HEK293 (cell line): Measurements from ENCODE around the gene DLG2.

Source experiments
- CTCF ChIA-PET: fragments of 350-600 bp; formaldehyde crosslinking; extraction: SDS; loops from one replicate; lab custom pipeline; 2021; ENCODE audit warnings: antibody characterized with exemption; lab: Yijun Ruan, JAX
- POLR2A ChIA-PET: fragments of 300-600 bp; formaldehyde crosslinking; extraction: SDS; loops from one replicate; lab custom pipeline; 2020; ENCODE audit warnings: antibody characterized with exemption, inconsistent platforms; lab: Yijun Ruan, JAX
- H3K27ac ChIP-seq: fragments of 200-500 bp; sonication (Bioruptor generic); 2 replicates; pipeline ENCODE4 v1.5.1; 2014; ENCODE audit warnings: low read depth, low read length, control low read depth, inconsistent platforms; ENCODE audit errors: extremely low read depth
- H3K36me3 ChIP-seq, 2 experiments: fragments of 200-500 bp in 1 of 2; sonication (Bioruptor generic) in 1 of 2; 1 replicate in 1 of 2; 2 replicates in 1 of 2; pipeline ENCODE4 v1.5.1; 2014 to 2017; ENCODE audit warnings: inconsistent platforms in 2 of 2, low read length in 2 of 2; ENCODE audit not compliant: control insufficient read depth in 2 of 2, insufficient read depth in 1 of 2
- H3K4me1 ChIP-seq: fragments of 200-500 bp; sonication (Bioruptor generic); 2 replicates; pipeline ENCODE4 v1.5.1; 2014; ENCODE audit warnings: mild to moderate bottlenecking, low read length, inconsistent platforms; ENCODE audit not compliant: control insufficient read depth, insufficient read depth
- H3K4me3 ChIP-seq: 2 replicates; pipeline ENCODE4 v1.5.1; 2011; ENCODE audit warnings: low read depth, mild to moderate bottlenecking, control low read depth, low read length, moderate library complexity
- H3K9me3 ChIP-seq: fragments of 200-500 bp; sonication (Bioruptor generic); 2 replicates; pipeline ENCODE4 v1.5.1; 2014; ENCODE audit warnings: low read depth, low read length, inconsistent platforms; ENCODE audit not compliant: control insufficient read depth, insufficient read depth
- IKZF3 ChIP-seq: fragments of 450-650 bp; IDR thresholded peaks from 2 replicates; pipeline ENCODE4 v1.5.0; 2018; ENCODE audit warnings: missing biosample characterization, mild to moderate bottlenecking, missing genetic modification characterization, moderate library complexity
- PRDM1 ChIP-seq: fragments of 450-650 bp; formaldehyde crosslinking; IDR thresholded peaks from 2 replicates; pipeline ENCODE4; 2016; ENCODE audit warnings: missing biosample characterization, missing genetic modification characterization
- PRDM10 ChIP-seq: fragments of 450-650 bp; formaldehyde crosslinking; IDR thresholded peaks from 2 replicates; pipeline ENCODE4 v1.5.1; 2016; ENCODE audit warnings: missing biosample characterization, missing genetic modification characterization
- PRDM4 ChIP-seq: fragments of 450-650 bp; formaldehyde crosslinking; IDR thresholded peaks from 2 replicates; pipeline ENCODE4 v1.5.1; 2017; ENCODE audit warnings: missing biosample characterization, missing genetic modification characterization
- SALL2 ChIP-seq: fragments of 450-650 bp; formaldehyde crosslinking; IDR thresholded peaks from 2 replicates; pipeline ENCODE4 v1.5.0; 2017; ENCODE audit warnings: missing biosample characterization, mild to moderate bottlenecking, missing genetic modification characterization, borderline replicate concordance
- ZBTB10 ChIP-seq: fragments of 450-650 bp; formaldehyde crosslinking; IDR thresholded peaks from 2 replicates; pipeline ENCODE4 v1.5.1; 2016; ENCODE audit warnings: missing biosample characterization, missing genetic modification characterization
- ZNF157 ChIP-seq: fragments of 450-650 bp; formaldehyde crosslinking; IDR thresholded peaks from 2 replicates; pipeline ENCODE4 v1.5.1; 2016; ENCODE audit warnings: missing biosample characterization, missing genetic modification characterization
- ZNF16 ChIP-seq: fragments of 450-650 bp; formaldehyde crosslinking; IDR thresholded peaks from 2 replicates; pipeline ENCODE4 v1.5.1; 2016; ENCODE audit warnings: low read depth, missing biosample characterization, missing genetic modification characterization
- ZNF23 ChIP-seq: fragments of 450-650 bp; formaldehyde crosslinking; IDR thresholded peaks from 2 replicates; pipeline ENCODE4 v1.5.1; 2016; ENCODE audit warnings: missing biosample characterization, missing genetic modification characterization, borderline replicate concordance
- ZNF274 ChIP-seq, 2 experiments: fragments of 200-500 bp in 1 of 2; fragments of 450-650 bp in 1 of 2; sonication (Bioruptor generic) in 1 of 2; formaldehyde crosslinking in 1 of 2; IDR thresholded peaks; 2 replicates each; pipeline versions ENCODE4 v1.5.1 to v1.6.1; 2014 to 2016; ENCODE audit warnings: borderline replicate concordance in 1 of 2, inconsistent platforms in 1 of 2, low read length in 1 of 2, missing biosample characterization in 1 of 2, missing genetic modification characterization in 1 of 2
- ZNF48 ChIP-seq: fragments of 450-650 bp; formaldehyde crosslinking; IDR thresholded peaks from 2 replicates; pipeline ENCODE4 v1.5.1; 2016; ENCODE audit warnings: missing biosample characterization, missing genetic modification characterization
- ZNF510 ChIP-seq: fragments of 450-650 bp; formaldehyde crosslinking; IDR thresholded peaks from 2 replicates; pipeline ENCODE4 v1.5.1; 2018; ENCODE audit warnings: mild to moderate bottlenecking, missing genetic modification characterization, missing biosample characterization; ENCODE audit not compliant: insufficient replicate concordance
- ZNF544 ChIP-seq: fragments of 450-650 bp; formaldehyde crosslinking; IDR thresholded peaks from 2 replicates; pipeline ENCODE4 v1.5.0; 2017; ENCODE audit warnings: missing biosample characterization, missing genetic modification characterization
- ZNF654 ChIP-seq: fragments of 450-650 bp; formaldehyde crosslinking; IDR thresholded peaks from 2 replicates; pipeline ENCODE4 v1.5.1; 2016; ENCODE audit warnings: low read depth, missing biosample characterization, missing genetic modification characterization
- ZNF837 ChIP-seq: fragments of 450-650 bp; formaldehyde crosslinking; IDR thresholded peaks from 2 replicates; pipeline ENCODE4 v1.5.1; 2016; ENCODE audit warnings: missing biosample characterization, missing genetic modification characterization
- TF ChIP-seq, protein P1 (sequence below): fragments of 450-650 bp; formaldehyde crosslinking; IDR thresholded peaks from 2 replicates; pipeline ENCODE4 v1.5.1; 2016; ENCODE audit warnings: missing biosample characterization, missing genetic modification characterization, low read depth

Gene DLG2

GRCh38 chr11:83863272-83863671, 1763.9 kb downstream of the DLG2 start (continued):
- TF ChIP-seq PRDM10 (tag by site-specific recombination) = no peak
- TF ChIP-seq, all 188 proteins: peak for 0

- Histone ChIP-seq H3K27ac (no peak overlapping the region), H3K4me3 (no peak overlapping the region), H3K4me1 (no peaks in the 10 kb centered on the region), H3K36me3 (no peaks in the 10 kb centered on the region), H3K9me3 (no peaks in the 10 kb centered on the region)
- POLR2A ChIA-PET = no interaction called here
- TF ChIP-seq PRDM4 (tag by site-specific recombination) (no peak), IKZF3 (tag by site-specific recombination) (no peak), PRDM1 (tag by site-specific recombination) (no peak), SALL2 (tag by site-specific recombination) (no peak), ZNF510 (tag by site-specific recombination) (no peak), ZNF274 (IDR thresholded peaks at IDR 0.05; ENCODE audit: low read length) (no peak), ZNF274 (tag by site-specific recombination; IDR thresholded peaks at IDR 0.05; ENCODE audit: borderline replicate concordance) (no peak), ZNF23 (tag by site-specific recombination) (no peak), ZNF544 (tag by site-specific recombination) (no peak), ZBTB10 (tag by site-specific recombination) (no peak), ZNF654 (tag by site-specific recombination) (no peak), ZNF157 (tag by site-specific recombination) (no peak), ZNF837 (no peak), ZNF16 (no peak), ZNF48 (tag by site-specific recombination) (no peak), PRDM10 (tag by site-specific recombination) (no peak)
- TF ChIP-seq, protein P1, sequence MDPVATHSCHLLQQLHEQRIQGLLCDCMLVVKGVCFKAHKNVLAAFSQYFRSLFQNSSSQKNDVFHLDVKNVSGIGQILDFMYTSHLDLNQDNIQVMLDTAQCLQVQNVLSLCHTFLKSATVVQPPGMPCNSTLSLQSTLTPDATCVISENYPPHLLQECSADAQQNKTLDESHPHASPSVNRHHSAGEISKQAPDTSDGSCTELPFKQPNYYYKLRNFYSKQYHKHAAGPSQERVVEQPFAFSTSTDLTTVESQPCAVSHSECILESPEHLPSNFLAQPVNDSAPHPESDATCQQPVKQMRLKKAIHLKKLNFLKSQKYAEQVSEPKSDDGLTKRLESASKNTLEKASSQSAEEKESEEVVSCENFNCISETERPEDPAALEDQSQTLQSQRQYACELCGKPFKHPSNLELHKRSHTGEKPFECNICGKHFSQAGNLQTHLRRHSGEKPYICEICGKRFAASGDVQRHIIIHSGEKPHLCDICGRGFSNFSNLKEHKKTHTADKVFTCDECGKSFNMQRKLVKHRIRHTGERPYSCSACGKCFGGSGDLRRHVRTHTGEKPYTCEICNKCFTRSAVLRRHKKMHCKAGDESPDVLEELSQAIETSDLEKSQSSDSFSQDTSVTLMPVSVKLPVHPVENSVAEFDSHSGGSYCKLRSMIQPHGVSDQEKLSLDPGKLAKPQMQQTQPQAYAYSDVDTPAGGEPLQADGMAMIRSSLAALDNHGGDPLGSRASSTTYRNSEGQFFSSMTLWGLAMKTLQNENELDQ (tag by site-specific recombination) = no peak
- CTCF ChIA-PET = no interaction called here
Measured at GRCh38 chr11:83862691-83863090, 1764.5 kb downstream of the DLG2 start.
